ENCODE data around the gene WSCD2.

The WSCD2 gene

DNA sequence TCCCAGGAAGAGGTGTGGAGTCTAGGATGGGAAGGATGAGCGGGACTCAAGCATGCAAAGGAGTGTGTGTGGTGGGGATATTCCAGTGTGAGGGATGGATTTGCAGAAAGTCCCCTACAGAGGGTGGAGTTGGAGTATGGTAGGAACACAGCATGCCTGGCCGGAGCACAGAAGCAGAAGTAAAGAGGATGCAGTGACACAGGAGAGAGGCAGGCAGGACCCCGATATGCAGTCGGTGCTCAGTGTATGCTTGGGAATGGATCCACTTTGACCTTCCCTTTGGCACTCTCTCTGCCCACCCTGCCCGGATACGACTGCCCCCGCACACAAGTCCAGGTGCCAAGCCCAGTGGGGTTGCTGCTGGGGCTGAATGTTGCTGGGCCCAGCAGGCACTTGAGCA lies 21.3 kb downstream of the WSCD2 start:
- no peak overlapping the region for H3K27ac ChIP-seq (ENCODE audit: insufficient read depth, low read length, poor library complexity, severe bottlenecking)
- DNase-seq: no peak

DNA sequence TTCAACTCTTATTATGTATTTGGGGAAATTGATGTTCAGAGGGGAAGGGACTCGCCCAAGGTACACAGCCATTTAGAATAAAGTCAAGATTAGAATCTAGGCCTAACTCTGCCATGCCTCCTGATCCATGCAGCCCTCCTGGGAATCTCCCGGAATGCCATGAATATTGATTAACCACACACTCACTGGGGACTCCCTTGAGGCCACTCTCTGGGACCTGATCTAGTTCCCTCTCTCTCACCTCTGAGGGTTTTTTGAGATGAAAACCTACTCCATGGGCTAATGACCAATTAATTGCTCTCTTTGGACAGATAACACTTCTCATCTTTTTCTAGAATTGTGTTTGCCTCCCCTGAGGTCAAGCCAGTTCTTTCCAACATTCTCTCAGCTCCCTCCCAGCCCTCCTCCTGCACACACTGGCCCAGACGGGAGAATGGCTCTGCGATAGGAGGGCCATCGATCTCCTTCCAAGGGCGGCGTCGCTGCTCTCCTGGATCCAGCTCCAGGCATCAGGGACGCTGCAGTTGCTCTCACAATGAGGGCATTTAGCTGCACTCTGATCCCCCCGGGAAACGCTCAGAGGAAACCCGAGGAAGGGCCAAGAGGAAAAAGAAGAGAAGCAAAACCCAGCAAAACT lies 22.6 kb downstream of the WSCD2 start:
- Histone ChIP-seq H3K4me1 (ENCODE audit: control insufficient read depth, insufficient read depth, low read length, poor library complexity, severe bottlenecking) (no peaks in the 10 kb centered on the region), H3K36me3 (ENCODE audit: control insufficient read depth, insufficient read depth, low read length) (no peaks in the 10 kb centered on the region), H3K4me3 (ENCODE audit: insufficient read depth, low read depth, low read length, poor library complexity, severe bottlenecking) (no peak overlapping the region), H3K9me3 (ENCODE audit: control insufficient read depth, low read length) (no peaks in the 10 kb centered on the region), H3K27me3 (replicated peaks; ENCODE audit: control insufficient read depth, insufficient read depth, low read length, poor library complexity, severe bottlenecking) (no peaks in the 10 kb centered on the region), H3K27ac (ENCODE audit: insufficient read depth, low read length, poor library complexity, severe bottlenecking) (no peak overlapping the region)
- DNase-seq: no peak

More for the DNA sequence above, 21.3 kb downstream of the WSCD2 start:
- Histone ChIP-seq H3K4me3 (ENCODE audit: insufficient read depth, low read depth, low read length, poor library complexity, severe bottlenecking) (no peak overlapping the region), H3K4me1 (ENCODE audit: control insufficient read depth, insufficient read depth, low read length, poor library complexity, severe bottlenecking) (no peaks in the 10 kb centered on the region), H3K36me3 (ENCODE audit: control insufficient read depth, insufficient read depth, low read length) (no peaks in the 10 kb centered on the region), H3K9me3 (ENCODE audit: control insufficient read depth, low read length) (no peaks in the 10 kb centered on the region), H3K27me3 (replicated peaks; ENCODE audit: control insufficient read depth, insufficient read depth, low read length, poor library complexity, severe bottlenecking) (no peaks in the 10 kb centered on the region)

DNA sequence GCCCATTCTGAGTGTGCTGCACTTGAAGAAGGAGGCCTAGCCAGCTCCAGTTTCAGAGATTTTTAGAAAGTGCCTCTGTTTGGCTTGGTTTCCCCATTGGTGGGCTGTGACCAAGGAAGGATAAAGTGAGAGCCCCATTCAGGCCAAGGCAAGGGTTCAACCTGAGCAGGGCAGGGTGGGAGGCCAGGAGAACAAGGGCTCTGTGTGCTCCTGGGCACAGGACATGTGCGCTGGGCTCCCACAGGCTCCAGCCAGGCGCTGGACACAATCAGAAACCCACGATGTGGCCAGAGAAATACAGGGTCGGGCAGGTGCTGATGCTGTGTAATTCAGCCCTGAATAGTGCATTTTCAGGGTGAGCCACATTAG lies 23.1 kb downstream of the WSCD2 start:
- H3K36me3 ChIP-seq (ENCODE audit: control insufficient read depth, insufficient read depth, low read length): no peaks in the 10 kb centered on the region
- no peaks in the 10 kb centered on the region for H3K9me3 ChIP-seq (ENCODE audit: control insufficient read depth, low read length)
- H3K4me3 ChIP-seq (ENCODE audit: insufficient read depth, low read depth, low read length, poor library complexity, severe bottlenecking): no peak overlapping the region
- no peaks in the 10 kb centered on the region for H3K4me1 ChIP-seq (ENCODE audit: control insufficient read depth, insufficient read depth, low read length, poor library complexity, severe bottlenecking)
- DNase-seq: no peak
- no peaks in the 10 kb centered on the region for H3K27me3 ChIP-seq (replicated peaks; ENCODE audit: control insufficient read depth, insufficient read depth, low read length, poor library complexity, severe bottlenecking)
- no peak overlapping the region for H3K27ac ChIP-seq (ENCODE audit: insufficient read depth, low read length, poor library complexity, severe bottlenecking)

DNA sequence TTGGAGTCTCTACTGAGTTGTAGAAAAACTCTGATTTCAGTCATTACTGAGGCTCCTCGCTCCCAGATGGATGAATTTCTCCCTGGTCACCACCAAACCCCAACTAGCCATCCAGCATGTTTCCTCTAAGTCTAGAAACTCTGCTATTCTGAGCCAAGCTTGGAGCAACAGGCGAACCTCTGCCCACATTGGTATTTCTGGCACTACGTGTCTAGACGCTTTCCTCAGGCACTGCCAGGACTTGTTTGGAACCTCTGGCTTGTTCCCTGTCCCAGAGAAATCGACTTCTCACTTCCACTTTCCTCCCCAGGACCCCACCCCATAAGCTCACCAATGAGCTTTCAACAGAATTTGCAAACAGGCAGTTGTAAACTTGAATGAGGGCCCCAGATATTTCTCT lies 27.6 kb downstream of the WSCD2 start:
- H3K9me3 ChIP-seq (ENCODE audit: control insufficient read depth, low read length): no peaks in the 10 kb centered on the region
- no peaks in the 10 kb centered on the region for H3K27me3 ChIP-seq (replicated peaks; ENCODE audit: control insufficient read depth, insufficient read depth, low read length, poor library complexity, severe bottlenecking)
- no peak overlapping the region for H3K4me3 ChIP-seq (ENCODE audit: insufficient read depth, low read depth, low read length, poor library complexity, severe bottlenecking)
- H3K36me3 ChIP-seq (ENCODE audit: control insufficient read depth, insufficient read depth, low read length): no peaks in the 10 kb centered on the region
- no peaks in the 10 kb centered on the region for H3K4me1 ChIP-seq (ENCODE audit: control insufficient read depth, insufficient read depth, low read length, poor library complexity, severe bottlenecking)
- H3K27ac ChIP-seq (ENCODE audit: insufficient read depth, low read length, poor library complexity, severe bottlenecking): no peak overlapping the region
- DNase-seq: no peak

DNA sequence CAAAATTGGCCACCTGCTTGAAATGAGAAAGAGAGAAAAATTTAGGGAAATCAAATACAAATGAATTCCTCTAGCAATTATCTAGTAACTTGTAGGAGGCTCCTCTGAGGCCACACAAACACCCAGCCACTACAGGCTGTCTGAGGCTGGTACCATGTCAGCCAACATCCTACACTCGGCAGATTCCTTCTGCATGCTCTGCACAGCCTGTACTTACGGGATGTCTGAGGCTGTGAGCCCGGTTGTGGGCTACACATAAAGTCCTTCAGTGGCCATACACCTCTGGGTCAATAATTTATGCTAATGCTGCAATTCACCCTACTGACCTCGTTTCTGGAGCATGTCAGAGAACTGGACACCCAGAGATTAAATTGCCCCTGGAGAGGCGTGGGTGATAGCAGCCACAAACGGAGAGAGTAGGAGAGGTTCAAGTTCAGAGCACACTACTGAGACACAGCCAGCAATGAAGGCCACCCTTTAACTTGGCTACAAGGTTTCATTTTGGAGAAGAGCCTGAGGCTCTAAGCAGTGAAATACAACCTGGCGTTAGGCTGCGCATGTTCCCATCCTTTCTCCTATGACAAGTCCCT lies 28.9 kb downstream of the WSCD2 start:
- no peaks in the 10 kb centered on the region for H3K4me1 ChIP-seq (ENCODE audit: control insufficient read depth, insufficient read depth, low read length, poor library complexity, severe bottlenecking)
- H3K36me3 ChIP-seq (ENCODE audit: control insufficient read depth, insufficient read depth, low read length): no peaks in the 10 kb centered on the region
- DNase-seq: no peak
- no peak overlapping the region for H3K4me3 ChIP-seq (ENCODE audit: insufficient read depth, low read depth, low read length, poor library complexity, severe bottlenecking)
- H3K27ac ChIP-seq (ENCODE audit: insufficient read depth, low read length, poor library complexity, severe bottlenecking): no peak overlapping the region
- H3K9me3 ChIP-seq (ENCODE audit: control insufficient read depth, low read length): no peaks in the 10 kb centered on the region
- no peaks in the 10 kb centered on the region for H3K27me3 ChIP-seq (replicated peaks; ENCODE audit: control insufficient read depth, insufficient read depth, low read length, poor library complexity, severe bottlenecking)

DNA sequence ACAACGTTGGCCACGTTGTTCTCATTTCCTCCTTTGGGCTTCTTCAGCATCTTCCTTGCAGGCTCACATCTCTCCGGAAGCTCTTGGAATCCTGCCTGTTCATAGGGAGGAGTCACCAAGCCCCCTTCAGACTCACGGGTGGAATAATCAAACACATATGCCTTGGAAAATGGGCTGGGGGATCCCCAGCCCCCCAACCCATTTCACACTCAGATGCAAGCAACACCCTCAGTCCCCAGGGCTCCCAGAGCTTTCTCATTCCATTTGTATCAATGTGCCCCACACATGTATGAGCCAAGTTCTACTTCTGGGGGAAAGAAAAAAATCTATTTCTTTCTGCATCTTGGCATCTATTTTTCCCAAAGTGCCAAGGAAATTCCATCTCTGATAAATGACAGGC lies 33.1 kb downstream of the WSCD2 start:
- H3K4me1 ChIP-seq (ENCODE audit: control insufficient read depth, insufficient read depth, low read length, poor library complexity, severe bottlenecking): no peaks in the 10 kb centered on the region
- no peak overlapping the region for H3K27ac ChIP-seq (ENCODE audit: insufficient read depth, low read length, poor library complexity, severe bottlenecking)
- no peak for DNase-seq
- H3K36me3 ChIP-seq (ENCODE audit: control insufficient read depth, insufficient read depth, low read length): no peaks in the 10 kb centered on the region
- no peak overlapping the region for H3K4me3 ChIP-seq (ENCODE audit: insufficient read depth, low read depth, low read length, poor library complexity, severe bottlenecking)
- H3K9me3 ChIP-seq (ENCODE audit: control insufficient read depth, low read length): no peaks in the 10 kb centered on the region
- H3K27me3 ChIP-seq (replicated peaks; ENCODE audit: control insufficient read depth, insufficient read depth, low read length, poor library complexity, severe bottlenecking): no peaks in the 10 kb centered on the region

DNA sequence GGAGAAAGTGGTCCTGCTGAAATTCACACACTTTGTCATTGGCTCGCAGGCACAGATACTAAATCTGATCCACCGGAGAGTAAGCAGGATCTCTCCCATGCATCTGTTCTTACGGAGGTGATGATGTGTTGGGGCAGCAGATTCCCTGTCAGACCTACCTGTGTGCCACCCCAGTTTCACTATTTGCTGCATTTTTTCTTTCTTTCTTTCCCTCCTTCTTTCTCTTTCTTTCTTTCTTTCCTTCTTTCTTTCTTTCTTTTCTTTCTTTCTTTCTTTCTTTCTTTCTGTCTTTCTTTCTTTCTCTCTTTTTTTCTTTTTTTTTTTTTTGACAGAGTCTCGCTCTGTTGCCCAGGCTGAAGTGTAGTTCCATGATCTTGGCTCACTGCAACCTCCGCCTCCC lies 37.4 kb downstream of the WSCD2 start:
- Histone ChIP-seq H3K4me3 (ENCODE audit: insufficient read depth, low read depth, low read length, poor library complexity, severe bottlenecking) (no peak overlapping the region), H3K27ac (ENCODE audit: insufficient read depth, low read length, poor library complexity, severe bottlenecking) (no peak overlapping the region), H3K4me1 (ENCODE audit: control insufficient read depth, insufficient read depth, low read length, poor library complexity, severe bottlenecking) (no peaks in the 10 kb centered on the region), H3K9me3 (ENCODE audit: control insufficient read depth, low read length) (no peaks in the 10 kb centered on the region), H3K27me3 (replicated peaks; ENCODE audit: control insufficient read depth, insufficient read depth, low read length, poor library complexity, severe bottlenecking) (peaks cover 4% of the 10 kb centered on the region), H3K36me3 (ENCODE audit: control insufficient read depth, insufficient read depth, low read length) (no peaks in the 10 kb centered on the region)
- no peak for DNase-seq

DNA sequence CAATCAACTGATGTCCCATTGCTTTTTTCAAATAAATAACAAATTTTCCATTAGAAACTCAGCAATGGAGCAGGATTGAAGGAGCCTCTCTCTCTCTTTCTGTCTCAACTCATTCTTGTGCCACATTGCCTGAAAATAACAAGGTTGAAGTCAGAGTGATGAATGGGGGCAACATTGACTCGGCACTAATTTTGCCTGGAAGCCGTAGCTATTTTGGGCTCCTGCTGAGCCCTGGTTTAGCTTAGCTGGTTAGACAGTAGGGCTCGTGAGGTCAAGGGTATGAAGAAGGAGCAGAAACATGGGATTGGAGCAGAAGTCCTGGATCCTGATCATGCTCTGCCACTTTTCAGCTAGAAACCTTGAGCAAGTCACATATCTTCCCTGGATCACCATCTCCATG lies 38.9 kb downstream of the WSCD2 start:
- Histone ChIP-seq H3K36me3 (ENCODE audit: control insufficient read depth, insufficient read depth, low read length) (no peaks in the 10 kb centered on the region), H3K9me3 (ENCODE audit: control insufficient read depth, low read length) (no peaks in the 10 kb centered on the region)
- no peak for DNase-seq

DNA sequence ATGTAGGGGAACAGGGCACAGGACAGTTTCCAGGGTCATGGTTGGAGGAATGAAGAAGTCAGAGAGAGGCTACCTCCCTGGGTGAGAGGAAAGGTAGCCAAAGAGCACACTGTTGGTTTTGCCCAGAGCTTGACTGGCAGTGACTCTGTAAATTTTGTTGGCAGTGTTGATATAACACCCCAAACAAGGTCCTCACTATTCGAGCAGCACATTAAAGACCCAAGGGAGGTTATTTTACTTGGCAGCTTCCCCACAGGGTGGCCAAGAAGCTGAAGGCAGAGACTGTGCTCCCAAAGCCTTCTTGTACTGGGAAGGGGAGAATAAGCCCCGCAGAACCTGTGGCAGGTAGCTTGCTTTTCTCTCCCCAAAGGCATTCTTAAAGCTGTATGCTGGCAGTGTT lies 40.6 kb downstream of the WSCD2 start:
- peaks cover 4% of the 10 kb centered on the region for H3K27me3 ChIP-seq (replicated peaks; ENCODE audit: control insufficient read depth, insufficient read depth, low read length, poor library complexity, severe bottlenecking)
- no peak overlapping the region for H3K27ac ChIP-seq (ENCODE audit: insufficient read depth, low read length, poor library complexity, severe bottlenecking)
- no peaks in the 10 kb centered on the region for H3K4me1 ChIP-seq (ENCODE audit: control insufficient read depth, insufficient read depth, low read length, poor library complexity, severe bottlenecking)
- no peaks in the 10 kb centered on the region for H3K9me3 ChIP-seq (ENCODE audit: control insufficient read depth, low read length)
- DNase-seq: no peak
- H3K4me3 ChIP-seq (ENCODE audit: insufficient read depth, low read depth, low read length, poor library complexity, severe bottlenecking): no peak overlapping the region
- no peaks in the 10 kb centered on the region for H3K36me3 ChIP-seq (ENCODE audit: control insufficient read depth, insufficient read depth, low read length)

More for the DNA sequence above, 38.9 kb downstream of the WSCD2 start:
- Histone ChIP-seq H3K27ac (ENCODE audit: insufficient read depth, low read length, poor library complexity, severe bottlenecking) (no peak overlapping the region), H3K27me3 (replicated peaks; ENCODE audit: control insufficient read depth, insufficient read depth, low read length, poor library complexity, severe bottlenecking) (peaks cover 4% of the 10 kb centered on the region), H3K4me3 (ENCODE audit: insufficient read depth, low read depth, low read length, poor library complexity, severe bottlenecking) (no peak overlapping the region), H3K4me1 (ENCODE audit: control insufficient read depth, insufficient read depth, low read length, poor library complexity, severe bottlenecking) (no peaks in the 10 kb centered on the region)

DNA sequence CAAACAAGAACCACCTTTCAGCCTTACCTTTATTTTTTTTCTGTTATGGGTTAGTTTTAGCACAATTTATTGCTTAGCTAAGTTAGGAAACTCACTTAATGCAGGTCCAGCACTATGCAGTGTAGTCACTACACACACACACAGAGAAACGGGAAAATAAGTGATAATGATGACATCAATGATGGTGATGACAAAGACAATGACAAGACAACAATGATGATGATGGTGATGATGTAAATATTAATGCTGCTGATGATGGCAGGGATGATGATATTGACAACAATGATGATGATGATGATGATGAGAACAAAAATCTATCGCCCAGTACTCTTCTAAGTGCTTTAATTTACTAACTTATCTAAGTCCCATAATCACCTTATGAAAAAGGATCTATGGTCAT lies 41.1 kb downstream of the WSCD2 start:
- Histone ChIP-seq H3K9me3 (ENCODE audit: control insufficient read depth, low read length) (no peaks in the 10 kb centered on the region), H3K27me3 (replicated peaks; ENCODE audit: control insufficient read depth, insufficient read depth, low read length, poor library complexity, severe bottlenecking) (peaks cover 4% of the 10 kb centered on the region), H3K36me3 (ENCODE audit: control insufficient read depth, insufficient read depth, low read length) (no peaks in the 10 kb centered on the region), H3K27ac (ENCODE audit: insufficient read depth, low read length, poor library complexity, severe bottlenecking) (no peak overlapping the region), H3K4me3 (ENCODE audit: insufficient read depth, low read depth, low read length, poor library complexity, severe bottlenecking) (no peak overlapping the region), H3K4me1 (ENCODE audit: control insufficient read depth, insufficient read depth, low read length, poor library complexity, severe bottlenecking) (no peaks in the 10 kb centered on the region)
- DNase-seq: no peak

Data from effector memory CD4-positive, alpha-beta T cell (primary cell).